NCI-H524 treated with DMSO at 0.1 percent for 48 hours (cell line): ENCODE results near the gene PLXNA4.

Source experiments
- DNase-seq: peaks from one replicate; lab custom pipeline; 2025; lab: John Stamatoyannopoulos, UW

Gene PLXNA4

DNA sequence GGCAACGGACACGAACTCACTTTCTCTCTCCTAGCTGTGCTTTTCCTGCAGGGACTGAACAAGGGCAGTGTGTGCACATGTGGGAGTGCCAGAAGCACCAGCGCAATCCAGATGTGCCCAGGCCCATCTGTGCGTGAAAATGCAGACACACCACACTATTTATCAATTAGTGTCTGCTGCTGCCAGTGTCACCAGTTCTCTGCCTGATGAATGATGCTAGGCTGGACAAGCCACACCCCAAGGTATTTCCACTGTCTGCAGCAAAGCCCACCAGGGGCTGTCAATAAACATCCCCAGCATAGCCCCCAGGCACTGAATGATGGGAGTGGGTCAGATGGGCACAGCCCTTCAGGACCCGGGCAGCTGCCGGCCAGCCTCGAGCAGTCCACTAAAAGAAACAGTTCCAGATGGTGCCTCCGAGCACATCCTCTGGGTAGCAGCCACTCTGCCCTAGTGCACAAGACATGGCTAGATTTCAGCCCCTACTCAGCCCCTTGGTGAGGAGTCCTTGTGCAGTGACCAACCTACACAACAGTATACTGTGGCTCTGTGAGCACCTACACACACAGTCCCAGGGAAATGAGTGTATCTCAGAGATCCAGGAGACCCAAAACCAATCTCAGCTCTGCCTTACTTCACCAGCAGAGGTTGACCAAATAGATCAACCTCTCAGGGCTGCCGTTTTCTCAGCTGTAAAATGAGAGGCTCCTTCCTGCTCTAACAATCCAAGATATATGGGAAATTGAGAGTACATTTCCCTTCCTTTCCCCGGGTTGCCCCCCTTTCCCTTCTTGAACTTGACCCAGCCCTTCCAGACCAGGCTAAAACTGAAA is 314.7 kb downstream of the PLXNA4 start:
- DNase-seq = no peak

DNA sequence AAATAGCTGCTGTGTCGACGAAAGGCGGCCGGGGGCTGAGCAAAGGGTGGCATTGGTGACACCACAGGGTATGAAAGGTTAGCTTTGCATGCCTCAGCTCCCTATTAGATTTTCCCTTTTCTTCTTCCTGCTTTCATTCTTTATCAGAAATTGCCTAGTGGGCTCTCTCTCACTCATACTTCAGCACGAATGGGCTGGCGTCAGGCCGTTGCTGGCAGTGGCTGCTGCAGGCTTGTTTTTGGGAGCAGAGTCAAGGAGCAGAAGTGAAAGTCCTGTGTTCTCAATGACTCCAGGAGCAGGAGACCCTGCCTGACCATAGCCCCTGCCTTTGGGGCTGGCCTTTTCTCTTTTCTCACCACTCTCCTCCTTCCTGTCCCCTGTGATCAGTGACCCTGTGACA is 318.0 kb downstream of the PLXNA4 start:
- DNase-seq = no peak

DNA sequence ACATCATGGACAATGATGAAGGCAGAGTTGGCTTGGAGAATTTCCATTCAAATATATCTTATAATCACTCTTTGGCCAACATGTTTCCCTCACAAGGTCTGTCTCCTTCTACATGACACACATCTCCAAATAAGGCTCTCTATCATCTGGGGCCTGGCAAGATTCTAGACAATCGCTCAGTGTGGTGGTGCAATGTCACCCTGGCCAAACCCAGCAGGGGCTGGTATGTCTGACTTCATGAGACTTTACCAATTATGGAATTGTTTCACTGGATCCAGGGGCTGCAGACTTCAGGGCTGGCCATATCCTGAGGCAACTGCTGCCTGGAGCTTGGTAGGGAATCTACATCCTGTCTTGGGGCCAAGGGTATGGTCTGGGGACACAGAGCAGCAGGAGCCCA is 319.0 kb downstream of the PLXNA4 start:
- DNase-seq = no peak

DNA sequence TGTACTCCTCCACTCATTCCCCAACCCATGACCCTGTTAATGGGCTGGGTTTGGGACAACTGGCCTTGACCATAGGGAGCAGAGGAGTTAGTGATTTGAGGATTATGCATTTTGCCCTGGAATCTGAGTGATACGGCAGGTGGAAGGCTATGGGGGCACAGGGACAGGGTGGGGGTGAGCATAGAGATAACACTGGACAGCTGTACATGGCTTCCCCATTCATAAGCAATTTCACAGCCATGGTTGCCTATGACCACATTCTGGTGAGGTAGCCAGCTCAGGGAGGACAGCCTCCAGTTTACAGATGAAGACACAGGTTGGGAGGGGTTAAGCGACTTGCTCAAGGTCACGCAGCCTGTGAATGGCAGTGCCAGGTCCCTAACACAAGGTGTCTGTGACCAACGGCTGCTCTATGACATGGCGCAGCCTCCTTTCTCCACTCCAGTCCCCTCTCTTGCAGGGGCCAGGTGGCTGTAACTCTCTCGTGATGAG is 319.5 kb downstream of the PLXNA4 start:
- no peak for DNase-seq

DNA sequence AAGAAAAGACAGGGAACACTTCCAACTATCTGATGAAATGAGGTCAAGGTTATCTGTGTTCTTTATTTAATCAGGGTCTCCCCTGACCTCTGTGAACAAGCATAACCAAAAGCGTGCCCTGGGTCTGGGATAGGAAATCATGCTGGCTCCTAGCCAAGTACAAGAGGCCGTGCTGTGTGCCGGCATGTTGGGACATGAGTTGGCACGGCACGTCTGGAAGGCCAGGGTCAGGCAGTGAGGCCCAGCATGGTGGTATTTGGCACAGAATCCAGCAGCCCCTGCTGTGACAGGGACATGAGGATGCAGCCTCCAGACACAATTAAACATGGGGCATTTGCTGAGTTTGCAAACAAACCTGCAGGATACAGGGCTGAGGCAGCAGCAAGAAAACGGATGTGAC is 320.4 kb downstream of the PLXNA4 start:
- no peak for DNase-seq

DNA sequence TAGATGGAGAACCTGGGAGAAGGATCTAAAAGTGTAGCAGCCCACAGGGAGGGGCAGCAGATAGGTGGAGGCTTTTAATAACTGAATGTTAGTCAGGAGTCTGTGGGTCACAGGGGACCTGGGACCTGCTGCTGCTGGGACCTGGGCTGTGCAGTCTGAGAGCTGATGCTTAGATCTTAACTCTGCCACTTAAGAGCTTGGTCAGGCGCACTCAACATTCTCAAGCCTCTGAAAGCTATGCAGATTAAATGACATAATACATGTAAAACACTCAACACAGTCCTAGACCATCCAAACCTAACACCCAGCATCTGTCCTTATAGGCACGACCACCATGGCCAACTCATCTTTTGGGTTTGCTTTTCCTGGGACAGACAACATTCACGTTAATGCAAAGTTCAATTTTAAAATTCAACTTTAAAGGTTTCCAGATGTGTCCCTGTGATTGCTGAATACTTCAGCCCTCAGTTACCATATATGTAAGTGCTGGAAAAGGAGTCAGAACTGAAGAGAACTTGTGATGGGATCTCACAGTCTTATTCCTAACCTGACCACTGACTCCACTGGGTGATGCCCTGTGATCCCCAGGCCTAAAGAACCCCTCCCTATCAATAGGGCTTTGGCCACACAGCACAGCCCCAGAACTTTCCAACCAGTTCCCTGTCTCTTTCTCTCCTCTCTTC is 321.0 kb downstream of the PLXNA4 start:
- peak; percentile 54 for DNase-seq

DNA sequence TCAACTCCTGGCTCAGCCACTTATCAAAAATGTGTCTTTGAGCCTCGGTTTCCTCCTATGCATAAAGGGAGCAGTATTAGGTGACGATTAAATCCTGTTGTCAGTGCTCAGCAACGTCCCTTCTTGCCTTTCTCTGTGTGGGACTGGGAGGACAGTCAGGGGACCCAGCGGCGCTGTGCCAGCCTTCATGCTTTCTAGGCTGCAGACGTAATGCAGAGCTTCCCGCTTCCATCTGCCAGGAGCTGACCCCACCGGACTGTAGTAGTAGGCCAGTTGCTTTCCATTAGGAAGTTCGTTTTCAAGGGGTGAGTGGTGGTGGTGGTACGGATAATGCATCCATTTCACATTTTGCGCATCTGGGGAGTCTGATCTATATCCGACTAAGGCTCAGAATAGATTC is 321.8 kb downstream of the PLXNA4 start:
- no peak for DNase-seq

DNA sequence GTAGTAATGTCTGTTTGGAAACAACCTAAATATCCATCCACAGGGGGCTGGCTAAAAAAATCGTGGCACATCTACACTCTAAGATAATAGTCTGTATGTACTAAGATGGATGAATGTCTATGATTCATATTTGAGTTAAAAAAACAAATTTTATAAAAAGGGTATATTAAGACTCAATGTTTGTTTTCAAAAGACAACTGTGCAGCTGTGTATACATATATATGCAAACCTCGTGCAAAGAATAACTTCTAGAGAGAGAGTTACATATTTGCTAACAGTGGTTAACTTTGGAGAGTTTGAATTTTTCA is 323.5 kb downstream of the PLXNA4 start:
- no peak for DNase-seq

DNA sequence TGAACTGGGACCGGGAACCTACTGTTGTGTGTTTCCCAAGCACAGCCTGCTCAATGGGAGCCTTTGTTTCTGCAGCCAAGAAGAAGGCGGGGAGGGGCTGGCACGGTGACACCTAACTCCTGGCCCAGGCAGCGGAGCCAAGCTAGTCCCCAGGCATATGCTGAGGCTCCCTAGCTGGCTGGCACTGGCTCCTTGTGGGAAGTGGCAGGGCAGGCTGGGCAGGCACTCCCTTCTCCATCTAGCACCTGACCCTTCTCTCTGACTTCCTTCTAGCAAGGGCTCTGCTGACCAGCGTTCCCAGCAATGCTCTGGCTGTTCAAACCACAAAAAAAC is 325.0 kb downstream of the PLXNA4 start:
- DNase-seq = no peak

DNA sequence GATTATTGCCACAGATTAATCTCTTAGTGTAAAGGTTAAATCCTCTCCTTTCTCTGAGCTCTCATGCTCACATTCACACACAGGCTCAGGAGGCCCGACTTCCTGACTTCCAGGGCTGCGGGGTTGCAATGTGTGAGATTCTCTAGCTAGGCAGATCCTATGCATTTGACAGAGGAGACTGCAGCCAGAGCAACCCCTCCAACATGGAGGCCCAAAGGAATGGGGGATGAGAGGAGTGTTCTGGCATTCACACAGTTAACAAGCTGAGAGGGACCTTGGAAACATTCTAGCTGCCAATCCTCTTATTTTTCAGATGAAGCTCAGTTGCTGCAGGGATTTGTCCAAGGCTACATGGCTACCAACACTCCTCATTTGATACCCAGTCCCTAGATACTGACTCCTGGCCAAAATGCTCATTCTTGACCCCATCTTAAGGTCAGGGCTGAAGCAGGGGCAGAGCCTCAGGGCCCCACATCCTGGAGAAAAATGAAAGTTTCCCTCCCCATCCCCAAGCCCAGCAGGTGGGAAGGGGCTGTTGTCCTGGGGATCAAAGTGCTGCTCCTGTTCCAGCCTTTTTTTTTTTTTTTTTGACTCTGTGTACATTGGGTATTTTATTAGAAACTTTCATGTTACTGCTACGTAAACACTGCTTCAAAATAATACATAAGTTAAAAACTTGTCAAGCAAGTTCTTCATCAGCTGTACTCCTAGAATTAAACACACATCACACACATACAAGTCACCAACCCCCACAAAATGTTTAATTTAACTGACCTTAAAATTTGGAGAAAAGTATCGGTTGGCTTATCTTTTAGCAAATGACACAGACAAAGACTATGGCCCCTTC is 325.6 kb downstream of the PLXNA4 start:
- DNase-seq = no peak

DNA sequence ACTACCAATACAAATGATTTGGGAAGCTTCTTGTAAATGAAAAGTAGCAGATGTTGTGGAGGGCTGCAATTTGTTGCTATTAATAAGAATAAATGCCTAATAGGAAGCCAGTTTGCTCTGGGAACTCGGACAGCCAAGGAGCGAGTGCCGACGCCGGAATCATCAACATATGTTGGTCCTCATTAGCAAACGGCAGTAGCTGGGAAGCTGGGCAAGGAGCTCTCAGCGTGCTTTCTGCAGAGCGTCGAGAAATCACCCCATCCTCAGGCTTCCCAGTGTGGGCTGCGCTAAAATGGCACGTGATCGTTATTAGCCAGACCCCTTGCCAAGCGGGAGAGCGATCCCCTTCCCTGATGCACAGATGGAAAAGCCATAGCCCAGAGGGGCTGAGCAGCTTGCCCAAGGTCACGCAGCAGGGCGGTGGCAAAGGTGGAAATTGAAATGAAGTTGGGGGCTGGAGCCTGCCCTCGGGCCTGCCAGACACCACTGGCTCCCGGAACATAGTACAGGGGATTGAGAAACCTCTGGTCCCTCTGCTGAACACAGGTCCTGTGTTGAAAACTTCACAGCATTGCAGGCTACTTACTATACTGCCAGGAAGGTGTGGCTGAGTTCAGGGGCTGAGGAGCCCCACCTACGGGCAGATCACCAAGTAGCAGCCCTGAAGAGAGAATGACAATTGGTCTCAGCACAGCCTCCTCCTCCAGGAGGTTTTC is 326.9 kb downstream of the PLXNA4 start:
- DNase-seq = no peak

DNA sequence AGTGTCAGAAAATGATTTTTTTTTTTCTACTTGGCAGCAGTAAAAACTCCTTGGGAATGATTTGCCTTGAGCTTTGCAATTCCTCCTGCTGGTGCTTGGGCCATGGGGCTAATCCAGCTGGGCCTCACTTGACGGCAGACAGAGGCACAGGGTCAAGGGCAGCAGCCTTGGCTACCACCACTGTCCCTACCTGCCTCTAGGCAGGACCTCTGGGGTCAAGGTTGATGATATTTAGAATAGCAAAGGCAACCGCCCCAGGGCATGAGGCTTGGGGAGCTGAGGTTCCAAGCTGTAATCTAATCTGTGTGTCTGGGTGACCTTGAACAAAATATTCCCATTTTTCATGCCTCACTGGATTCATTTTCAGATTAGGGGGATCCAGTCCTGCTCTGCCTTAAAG is 327.4 kb downstream of the PLXNA4 start:
- DNase-seq = no peak

DNA sequence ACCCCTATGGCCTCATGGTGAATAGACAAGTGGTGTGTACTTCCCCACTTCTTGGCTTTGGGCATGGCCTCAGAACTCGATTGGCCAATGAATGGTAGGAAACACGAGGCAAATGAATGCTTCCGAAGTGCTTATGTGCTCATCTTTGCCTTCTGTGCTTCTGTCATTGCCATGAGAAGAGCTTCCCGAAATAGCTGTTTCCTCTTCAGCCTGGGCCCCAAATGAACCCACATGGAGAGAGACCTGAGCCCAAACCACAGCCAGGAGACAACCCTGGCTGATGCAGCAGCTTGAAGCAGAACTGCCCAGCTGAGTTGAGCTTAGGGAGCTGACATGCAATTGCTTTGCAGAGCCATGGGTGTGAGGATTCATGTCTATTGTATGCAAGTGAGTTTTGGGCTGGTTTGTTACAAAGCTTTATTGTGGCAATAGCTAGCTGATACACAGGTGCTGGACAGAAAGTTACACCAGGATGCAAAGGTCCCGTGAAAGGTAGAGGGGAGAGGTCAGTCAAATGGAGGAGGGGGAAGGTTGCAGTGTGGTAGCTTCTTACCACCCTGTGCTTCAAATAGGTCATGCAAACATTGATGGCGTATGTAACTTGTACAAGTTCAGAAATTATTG is 328.2 kb downstream of the PLXNA4 start:
- no peak for DNase-seq

DNA sequence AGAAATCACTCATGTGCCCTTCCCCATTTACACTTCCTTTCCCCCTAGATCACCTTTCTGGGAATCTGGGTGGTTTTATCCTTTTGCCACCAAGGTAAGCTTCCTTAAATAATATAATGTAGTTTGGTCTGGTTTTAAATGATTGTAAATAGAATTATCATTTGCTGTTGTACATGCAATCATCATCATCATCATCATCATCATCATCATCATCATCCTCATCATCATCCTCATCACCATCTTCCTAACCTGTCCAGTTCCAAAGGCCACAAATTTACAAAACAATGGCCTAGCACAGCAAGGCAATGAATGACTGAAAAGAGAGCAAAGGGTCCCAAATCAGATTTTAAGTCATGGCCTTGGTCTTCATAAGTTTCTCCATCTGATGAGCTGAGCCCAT is 329.7 kb downstream of the PLXNA4 start:
- DNase-seq = no peak

DNA sequence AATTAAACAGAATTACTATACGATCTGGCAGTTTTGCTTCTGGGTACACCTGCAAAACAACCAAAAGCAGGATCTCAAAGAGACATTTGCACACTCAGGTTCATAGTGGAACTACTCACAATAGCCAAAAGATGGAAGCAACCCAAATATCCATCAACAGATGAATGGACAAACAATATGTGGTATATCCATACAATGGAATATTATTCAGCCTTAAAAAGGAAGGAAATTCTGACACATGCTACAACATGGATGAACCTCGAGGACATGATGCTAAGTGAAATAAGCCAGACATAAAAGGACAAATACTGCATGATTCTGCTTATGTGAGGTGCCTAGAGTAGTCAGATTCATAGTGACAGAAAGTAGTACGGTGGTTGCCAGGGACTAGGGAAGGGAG is 330.7 kb downstream of the PLXNA4 start:
- DNase-seq = no peak

DNA sequence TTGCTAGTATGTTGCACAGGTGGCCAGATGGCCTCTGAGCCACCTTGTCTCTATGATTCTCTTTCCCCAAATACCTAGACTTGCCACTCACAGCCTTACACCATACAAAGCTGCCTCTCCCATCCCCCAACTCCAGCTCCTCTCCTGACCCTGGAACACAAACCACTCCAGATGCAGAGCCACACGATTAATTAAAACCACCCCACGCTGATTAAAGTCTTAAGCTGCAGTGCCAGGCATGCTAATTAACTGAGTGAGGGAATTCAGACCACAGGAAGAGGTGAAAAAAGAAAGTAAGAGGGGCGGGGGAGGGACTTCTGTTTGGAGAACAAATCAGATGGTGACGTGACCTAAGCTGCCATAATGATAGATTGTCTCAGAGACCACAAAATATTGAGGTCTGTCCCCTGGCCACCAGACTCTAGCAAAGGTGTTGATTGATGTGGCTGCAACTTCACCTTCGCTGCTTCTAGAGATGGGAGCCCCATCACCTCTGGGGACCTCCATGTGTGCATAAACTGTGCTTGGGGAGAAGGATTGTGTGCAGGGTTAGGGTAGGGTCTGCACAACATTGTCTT is 331.3 kb downstream of the PLXNA4 start:
- DNase-seq = no peak

DNA sequence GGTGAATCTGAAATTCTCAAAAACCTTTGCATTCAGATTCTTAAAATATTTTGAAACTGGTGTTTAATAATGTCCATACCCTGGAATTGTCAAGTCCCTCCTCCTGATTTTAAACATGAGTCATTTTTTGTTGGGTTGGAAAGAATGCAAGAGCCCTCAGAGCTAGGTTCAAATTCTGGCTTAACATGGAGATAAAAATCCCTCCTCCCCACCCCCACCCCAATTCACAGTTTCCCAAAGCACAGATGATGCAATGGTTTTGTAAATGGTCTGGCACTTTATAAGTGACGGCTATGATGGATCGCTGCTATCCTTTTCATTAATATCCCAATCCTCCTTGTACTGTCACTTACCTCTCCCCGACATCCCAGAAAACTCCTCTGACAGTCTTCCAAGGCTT is 332.8 kb downstream of the PLXNA4 start:
- no peak for DNase-seq

DNA sequence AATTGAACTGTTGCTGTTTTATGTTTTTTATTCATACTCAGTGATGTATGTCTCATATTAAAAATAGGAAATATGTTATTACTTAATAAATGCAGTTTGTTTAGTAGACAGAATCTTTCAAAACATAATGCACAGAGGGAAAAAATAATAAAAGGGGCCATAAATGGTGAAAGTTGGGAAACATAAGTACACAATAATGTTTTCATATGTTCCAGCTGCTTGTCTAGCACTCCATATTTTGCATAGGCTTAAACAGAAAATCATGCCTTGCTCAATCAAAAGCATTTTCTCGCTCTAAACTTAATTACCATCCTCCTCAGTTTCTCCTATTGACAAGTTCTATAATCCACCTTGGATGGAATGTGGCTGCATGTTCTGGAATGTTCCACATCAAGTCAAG is 333.2 kb downstream of the PLXNA4 start:
- no peak for DNase-seq

DNA sequence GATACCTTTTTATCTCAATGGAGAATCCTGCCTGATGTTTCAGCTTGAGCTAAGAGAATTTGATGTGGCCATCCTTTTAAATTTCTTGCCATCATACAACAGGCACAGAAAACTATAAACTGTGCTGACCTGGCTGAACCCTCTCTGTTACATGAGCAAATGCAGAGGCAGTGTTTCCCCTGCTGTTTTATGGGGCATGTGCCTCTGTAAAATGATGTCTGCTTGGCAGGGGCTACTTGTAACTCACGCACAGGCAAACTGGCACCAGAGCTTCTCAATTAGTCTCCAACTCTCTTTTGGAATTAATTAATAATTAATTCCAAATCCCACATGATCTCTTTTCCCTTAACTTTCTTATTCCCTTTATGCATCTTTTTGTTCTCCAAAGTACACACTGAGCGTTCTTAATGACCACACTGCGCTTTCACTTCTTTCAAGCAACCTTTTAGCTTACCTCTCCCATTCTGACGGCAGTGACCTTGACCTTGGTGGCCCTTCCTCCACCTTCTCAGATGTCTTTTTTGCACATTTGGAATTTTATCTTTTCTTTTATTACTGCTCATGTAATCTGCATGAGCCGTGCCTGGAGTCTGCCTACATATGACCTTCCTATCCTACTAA is 334.0 kb downstream of the PLXNA4 start:
- no peak for DNase-seq

DNA sequence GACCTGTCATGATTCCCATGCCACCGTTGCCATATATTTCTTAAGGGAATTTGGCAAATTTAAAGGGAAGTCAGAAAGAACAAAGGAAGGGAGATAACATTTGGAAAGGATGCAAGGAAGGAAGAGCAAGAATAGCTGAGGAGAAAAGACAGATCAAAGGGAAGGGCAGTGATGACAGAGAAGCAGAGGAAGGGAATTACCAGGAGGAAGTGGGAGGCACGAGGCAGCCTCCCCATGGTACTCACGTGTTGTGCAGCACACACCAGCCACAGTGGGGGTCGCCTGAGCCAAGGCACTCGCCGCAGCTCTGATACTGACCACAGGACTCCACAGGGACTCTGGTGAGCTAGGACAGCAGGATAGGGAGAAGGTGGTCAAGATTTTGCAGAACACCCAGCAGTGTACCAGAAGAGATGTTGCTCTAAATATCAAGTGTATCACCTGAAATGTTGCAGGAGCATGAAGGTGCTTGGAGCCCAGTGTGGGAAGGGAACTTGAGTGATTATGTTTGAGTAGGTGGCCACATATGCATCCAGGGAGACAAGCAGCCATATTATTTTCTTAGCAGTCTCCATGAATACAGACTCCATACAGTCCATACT is 335.3 kb downstream of the PLXNA4 start:
- no peak for DNase-seq

DNA sequence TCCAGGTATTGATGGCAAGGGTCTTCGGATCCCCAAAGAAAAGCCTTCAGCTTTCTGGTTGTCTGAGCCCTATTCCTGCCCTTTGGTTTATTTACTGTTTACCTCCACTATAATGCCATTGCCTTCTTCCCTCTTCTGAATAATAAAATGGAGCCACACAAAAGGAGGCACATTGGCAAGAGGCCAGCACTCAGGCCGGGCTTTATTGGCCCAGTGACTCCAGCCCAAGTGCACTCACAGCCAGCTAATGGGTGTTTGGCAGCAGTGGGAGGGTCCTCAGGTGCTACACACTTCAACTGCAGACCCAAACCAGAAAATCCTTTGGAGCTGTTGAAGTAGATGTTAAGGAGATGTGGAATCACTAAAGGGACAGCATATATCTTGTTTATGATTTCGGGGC is 336.0 kb downstream of the PLXNA4 start:
- DNase-seq = no peak
